ENCODE measurements around the gene CYBB.

The CYBB gene

DNA sequence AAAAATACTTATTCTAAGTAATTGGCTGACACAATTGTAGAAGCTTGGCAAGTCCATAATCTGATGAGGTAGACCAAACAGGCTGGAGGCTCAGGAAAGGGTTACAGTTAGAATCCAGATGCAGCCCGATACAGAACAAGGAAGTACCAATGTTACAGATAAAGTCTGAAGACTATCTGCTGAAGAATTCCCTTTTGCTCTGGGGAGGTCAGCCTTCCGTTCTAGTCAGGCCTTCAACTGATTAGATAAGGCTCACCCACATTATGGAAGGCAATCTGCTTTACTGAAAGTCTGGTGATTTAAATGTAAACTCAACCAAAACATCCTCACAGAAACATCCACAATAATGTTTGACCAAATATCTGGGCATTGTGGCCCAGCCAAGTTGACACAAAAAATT lies 74.9 kb downstream of the CYBB start:
- no peaks in the 10 kb centered on the region for H3K36me3 ChIP-seq (ENCODE audit: control insufficient read depth, insufficient read depth, low read length)
- H2BK5ac ChIP-seq (ENCODE audit: low read length), result no peak overlapping the region
- H3K9ac ChIP-seq (ENCODE audit: low read length), result no peak overlapping the region
- H3K27me3 ChIP-seq (ENCODE audit: insufficient read depth, low read length, poor library complexity), result no peaks in the 10 kb centered on the region
- no peak overlapping the region for H4K8ac ChIP-seq (ENCODE audit: low read depth, low read length)
- H3K4me2 ChIP-seq (ENCODE audit: low read length), result no peak overlapping the region
- no peak overlapping the region for H3K4ac ChIP-seq (ENCODE audit: low read depth, low read length)
- H2BK15ac ChIP-seq (replicated peaks; ENCODE audit: low read depth), result no peak overlapping the region
- DNase-seq, result no peak
- no peak overlapping the region for H3K23ac ChIP-seq (ENCODE audit: low read length)
- no peak overlapping the region for H3K18ac ChIP-seq (ENCODE audit: low read length)
- H3K4me3 ChIP-seq (ENCODE audit: low read length), result no peak overlapping the region
- no peak overlapping the region for H3K27ac ChIP-seq (ENCODE audit: low read depth, low read length)
- H3K56ac ChIP-seq (ENCODE audit: low read length), result no peak overlapping the region
- H2AK5ac ChIP-seq (ENCODE audit: low read length), result no peak overlapping the region
- H3K79me1 ChIP-seq (ENCODE audit: low read length), result no peaks in the 10 kb centered on the region
- WGBS (ENCODE audit: extremely low coverage, insufficient coverage, low lambda C conversion rate), result no CpG with 5 or more reads among the region's 2 CpGs
- no peak overlapping the region for H4K5ac ChIP-seq (ENCODE audit: low read length)
- H3K4me1 ChIP-seq (ENCODE audit: control insufficient read depth, low read depth, low read length), result no peaks in the 10 kb centered on the region
- H3K79me2 ChIP-seq (ENCODE audit: control insufficient read depth, insufficient read depth, low read length), result no peaks in the 10 kb centered on the region
- no peak overlapping the region for H2BK120ac ChIP-seq (ENCODE audit: low read depth, low read length)

DNA sequence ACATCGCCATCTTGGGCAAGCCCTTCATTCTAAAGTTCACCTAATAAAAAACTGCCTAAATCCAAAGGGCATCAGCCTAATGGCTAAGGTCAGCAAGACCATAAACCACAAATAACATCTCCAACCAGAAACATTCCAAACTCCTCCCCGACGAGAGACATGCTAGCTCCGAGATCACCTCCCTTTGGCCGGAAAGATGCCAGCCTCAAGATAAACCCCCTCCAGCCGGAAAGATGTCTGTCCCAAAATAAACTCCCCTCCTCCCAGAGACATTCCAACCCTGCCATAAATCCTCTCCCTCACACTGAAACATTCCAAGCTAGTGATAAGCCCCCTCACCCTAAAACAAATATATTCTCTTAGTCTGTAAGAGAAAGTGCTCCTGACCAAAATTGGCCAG lies 80.9 kb downstream of the CYBB start:
- H3K79me1 ChIP-seq (ENCODE audit: low read length), result no peaks in the 10 kb centered on the region
- no peaks in the 10 kb centered on the region for H3K4me1 ChIP-seq (ENCODE audit: control insufficient read depth, low read depth, low read length)
- H2BK120ac ChIP-seq (ENCODE audit: low read depth, low read length), result no peak overlapping the region
- H3K23ac ChIP-seq (ENCODE audit: low read length), result no peak overlapping the region
- no peak overlapping the region for H2BK15ac ChIP-seq (replicated peaks; ENCODE audit: low read depth)
- no peak overlapping the region for H4K8ac ChIP-seq (ENCODE audit: low read depth, low read length)
- H3K27ac ChIP-seq (ENCODE audit: low read depth, low read length), result no peak overlapping the region
- H3K79me2 ChIP-seq (ENCODE audit: control insufficient read depth, insufficient read depth, low read length), result no peaks in the 10 kb centered on the region
- no peak overlapping the region for H3K9ac ChIP-seq (ENCODE audit: low read length)
- no peak overlapping the region for H2BK5ac ChIP-seq (ENCODE audit: low read length)
- H2AK5ac ChIP-seq (ENCODE audit: low read length), result no peak overlapping the region
- H4K5ac ChIP-seq (ENCODE audit: low read length), result no peak overlapping the region
- no peaks in the 10 kb centered on the region for H3K27me3 ChIP-seq (ENCODE audit: insufficient read depth, low read length, poor library complexity)
- no peak overlapping the region for H3K4ac ChIP-seq (ENCODE audit: low read depth, low read length)
- no CpG with 5 or more reads among the region's 6 CpGs for WGBS (ENCODE audit: extremely low coverage, insufficient coverage, low lambda C conversion rate)
- H3K4me2 ChIP-seq (ENCODE audit: low read length), result no peak overlapping the region
- H3K18ac ChIP-seq (ENCODE audit: low read length), result no peak overlapping the region
- H3K56ac ChIP-seq (ENCODE audit: low read length), result no peak overlapping the region
- H3K36me3 ChIP-seq (ENCODE audit: control insufficient read depth, insufficient read depth, low read length), result no peaks in the 10 kb centered on the region
- no peak for DNase-seq
- no peak overlapping the region for H3K4me3 ChIP-seq (ENCODE audit: low read length)

DNA sequence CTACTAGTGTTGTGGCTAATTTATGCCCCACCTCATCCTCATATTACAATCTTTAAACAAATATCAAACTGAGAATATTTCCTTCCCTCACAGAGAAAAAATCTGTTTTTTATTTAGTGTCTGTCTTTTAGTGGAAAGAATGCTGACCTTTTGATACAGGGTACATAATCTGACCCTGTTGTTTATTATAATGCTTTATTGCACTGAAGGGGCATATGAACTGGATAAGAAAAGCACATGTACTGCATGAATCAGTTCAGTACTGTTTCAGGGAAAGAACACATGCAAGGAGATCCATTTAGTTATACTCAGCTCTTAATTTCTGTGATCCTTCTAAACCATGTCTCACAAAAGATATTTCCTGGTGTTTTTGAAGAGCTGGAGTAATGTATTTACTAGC lies 83.0 kb downstream of the CYBB start:
- H3K9ac ChIP-seq (ENCODE audit: low read length), result no peak overlapping the region
- H2BK5ac ChIP-seq (ENCODE audit: low read length), result no peak overlapping the region
- H3K23ac ChIP-seq (ENCODE audit: low read length), result no peak overlapping the region
- no peak overlapping the region for H3K18ac ChIP-seq (ENCODE audit: low read length)
- no peak overlapping the region for H4K8ac ChIP-seq (ENCODE audit: low read depth, low read length)
- H3K79me2 ChIP-seq (ENCODE audit: control insufficient read depth, insufficient read depth, low read length), result no peaks in the 10 kb centered on the region
- H3K27ac ChIP-seq (ENCODE audit: low read depth, low read length), result no peak overlapping the region
- H3K4ac ChIP-seq (ENCODE audit: low read depth, low read length), result no peak overlapping the region
- no peak for DNase-seq
- no peaks in the 10 kb centered on the region for H3K36me3 ChIP-seq (ENCODE audit: control insufficient read depth, insufficient read depth, low read length)
- H3K4me2 ChIP-seq (ENCODE audit: low read length), result no peak overlapping the region
- no peak overlapping the region for H2BK120ac ChIP-seq (ENCODE audit: low read depth, low read length)
- no peaks in the 10 kb centered on the region for H3K4me1 ChIP-seq (ENCODE audit: control insufficient read depth, low read depth, low read length)
- no peak overlapping the region for H4K5ac ChIP-seq (ENCODE audit: low read length)
- H3K4me3 ChIP-seq (ENCODE audit: low read length), result no peak overlapping the region
- no peak overlapping the region for H2AK5ac ChIP-seq (ENCODE audit: low read length)
- H3K27me3 ChIP-seq (ENCODE audit: insufficient read depth, low read length, poor library complexity), result no peaks in the 10 kb centered on the region
- H3K56ac ChIP-seq (ENCODE audit: low read length), result no peak overlapping the region
- no peak overlapping the region for H2BK15ac ChIP-seq (replicated peaks; ENCODE audit: low read depth)
- H3K79me1 ChIP-seq (ENCODE audit: low read length), result no peaks in the 10 kb centered on the region

All from mesendoderm (in vitro differentiated cells).